GM12873 (cell line): Measurements from ENCODE around the gene PCBP3.

Experiments
- CTCF ChIP-seq: IDR thresholded peaks from 2 replicates; pipeline ENCODE4 v1.5.1; 2012; ENCODE audit warnings: low read depth, mild to moderate bottlenecking, moderate library complexity, low read length, control low read depth; ENCODE audit not compliant: insufficient read depth; ENCODE audit errors: missing control alignments

Gene PCBP3

GRCh38 chr21:45930231-45930760, 286.8 kb downstream of the PCBP3 start:
- no peak for TF ChIP-seq CTCF

GRCh38 chr21:45930792-45931191, 287.3 kb downstream of the PCBP3 start:
- no peak for TF ChIP-seq CTCF

GRCh38 chr21:45931397-45931969, 288.0 kb downstream of the PCBP3 start:
- TF ChIP-seq CTCF, result no peak

GRCh38 chr21:45932922-45933502, 289.5 kb downstream of the PCBP3 start:
- no peak for TF ChIP-seq CTCF

GRCh38 chr21:45934085-45934484, 290.6 kb downstream of the PCBP3 start:
- TF ChIP-seq CTCF, result no peak

- TF ChIP-seq CTCF, result no peak
These were observed 291.0 kb downstream of the PCBP3 start for GRCh38 chr21:45934554-45934953.

- no peak for TF ChIP-seq CTCF
These were observed 292.1 kb downstream of the PCBP3 start for GRCh38 chr21:45935628-45936027.
